A549 (cell line): ENCODE data around the gene ABCB11.

Source experiments
- CEBPB ChIP-seq, 2 experiments: fragments of >200 bp in 1 of 2; sonication (Bioruptor Twin) in 1 of 2; formaldehyde crosslinking in 1 of 2; IDR thresholded peaks; 2 replicates each; pipeline ENCODE4 v1.6.1; 2012 to 2016
- CHD2 ChIP-seq: fragments of 150-350 bp; IDR thresholded peaks from 2 replicates; pipeline ENCODE4 v1.6.1; 2014; ENCODE audit warnings: low read length; ENCODE audit not compliant: partially characterized antibody
- CHD4 ChIP-seq: fragments of 200-600 bp; sonication (generic); IDR thresholded peaks from 2 replicates; pipeline ENCODE4 v1.6.1; 2016; ENCODE audit warnings: antibody characterized with exemption, mild to moderate bottlenecking, borderline replicate concordance
- CTCF ChIP-seq: fragments of >200 bp; sonication (Bioruptor Twin); formaldehyde crosslinking; IDR thresholded peaks from 3 replicates; pipeline ENCODE4 v1.5.1; 2016
- EHF ChIP-seq: fragments of 250-450 bp; sonication (Bioruptor Pico); IDR thresholded peaks from 2 replicates; pipeline ENCODE4 v1.5.0; 2020; ENCODE audit warnings: mild to moderate bottlenecking
- ESRRA ChIP-seq: fragments of 150-350 bp; IDR thresholded peaks from 2 replicates; pipeline ENCODE4 v1.6.1; 2014; ENCODE audit warnings: mild to moderate bottlenecking, low read length, borderline replicate concordance
- MAX ChIP-seq: IDR thresholded peaks from 2 replicates; pipeline ENCODE4 v1.6.1; 2012
- NPAS2 ChIP-seq: fragments of 250-450 bp; sonication (Bioruptor Pico); IDR thresholded peaks from 2 replicates; pipeline ENCODE4 v1.8.0; 2022; ENCODE audit warnings: mild to moderate bottlenecking, moderate library complexity, borderline replicate concordance
- POLR2A ChIP-seq: IDR thresholded peaks from 2 replicates; pipeline ENCODE4 v1.6.1; 2012; ENCODE audit warnings: mild to moderate bottlenecking, low read length
- POLR2AphosphoS2 ChIP-seq: conservative IDR thresholded peaks from 2 replicates; pipeline ENCODE4 v1.6.1; 2012; ENCODE audit warnings: low read length, improper control_type of control experiment, inconsistent platforms
- SMC3 ChIP-seq: fragments of >200 bp; sonication (Bioruptor Twin); formaldehyde crosslinking; IDR thresholded peaks from 3 replicates; pipeline ENCODE4 v1.6.1; 2018; ENCODE audit warnings: inconsistent platforms
- TP53 ChIP-seq: fragments of 250-450 bp; sonication (Bioruptor Pico); IDR thresholded peaks from 2 replicates; pipeline ENCODE4 v1.5.0; 2021; ENCODE audit warnings: mild to moderate bottlenecking, moderate library complexity

GRCh38 chr2:169005080-169005598 is 26.0 kb downstream of the ABCB11 start:
- no peak for TF ChIP-seq CTCF
- no peak for TF ChIP-seq CEBPB (IDR thresholded peaks at IDR 0.05)
- TF ChIP-seq SMC3: no peak
- no peak for TF ChIP-seq POLR2AphosphoS2
- no peak for TF ChIP-seq CHD2
- TF ChIP-seq ESRRA: no peak
- no peak for TF ChIP-seq MAX
- TF ChIP-seq NPAS2 (CRISPR knock-in tag): no peak
- no peak for TF ChIP-seq POLR2A
- no peak for TF ChIP-seq TP53 (CRISPR knock-in tag)
- no peak for TF ChIP-seq EHF (CRISPR knock-in tag)
- TF ChIP-seq CHD4: no peak
